SHP77 (cell line): ENCODE data around the gene TRIM7.
"Not testable (repeated sequence)": the region's sequence is repeated elsewhere in the genome, so short reads cannot be mapped to it uniquely, and the experiment has no call there.

Experiments used
- DNase-seq, 2 experiments: peaks; one replicate each; lab custom pipeline; 2025; lab: John Stamatoyannopoulos, UW

The TRIM7 gene

DNA sequence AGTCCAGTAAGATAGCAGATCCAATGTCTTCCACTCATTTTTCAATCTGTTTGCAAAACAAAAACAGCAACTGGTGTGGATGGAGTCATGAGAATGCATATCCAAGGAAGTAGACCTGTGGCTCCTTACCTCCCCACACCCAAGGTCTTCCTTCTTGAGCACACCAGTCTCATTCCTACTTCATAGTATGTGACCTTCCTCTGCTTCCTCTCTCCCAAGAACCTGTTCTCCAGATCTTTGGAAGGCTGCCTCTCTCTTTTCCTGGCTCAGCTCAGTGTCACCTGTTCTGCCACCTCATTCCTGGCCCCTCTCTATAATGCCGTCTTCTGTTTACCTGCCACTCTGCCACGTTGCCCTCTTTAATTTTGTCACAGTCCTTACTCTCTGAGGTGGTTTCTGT lies 7.9 kb upstream of the TRIM7 start:
- no peak for DNase-seq

DNA sequence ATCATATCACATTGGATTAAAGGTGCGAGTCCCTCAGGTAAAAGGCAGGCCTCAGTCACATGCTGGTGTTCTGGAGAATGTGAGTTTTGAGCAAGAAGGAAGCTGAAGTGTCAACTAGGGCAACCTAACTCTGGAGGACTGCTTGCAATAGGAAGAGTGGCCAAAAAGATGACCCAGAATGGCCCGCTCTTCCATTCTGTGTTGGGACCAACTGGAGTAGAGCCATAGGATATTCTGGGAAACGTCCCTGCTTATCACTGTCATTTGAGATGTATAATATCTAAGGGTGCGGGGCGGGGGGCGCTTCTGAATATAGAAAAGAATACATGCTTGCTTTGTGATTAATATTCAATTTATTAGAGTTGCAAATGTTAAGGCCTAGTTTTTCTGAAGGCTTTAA lies 7.1 kb upstream of the TRIM7 start:
- no peak for DNase-seq

- DNase-seq = no peak
These were observed 6.2 kb upstream of the TRIM7 start for GRCh38 chr5:181211208-181211607.

DNA sequence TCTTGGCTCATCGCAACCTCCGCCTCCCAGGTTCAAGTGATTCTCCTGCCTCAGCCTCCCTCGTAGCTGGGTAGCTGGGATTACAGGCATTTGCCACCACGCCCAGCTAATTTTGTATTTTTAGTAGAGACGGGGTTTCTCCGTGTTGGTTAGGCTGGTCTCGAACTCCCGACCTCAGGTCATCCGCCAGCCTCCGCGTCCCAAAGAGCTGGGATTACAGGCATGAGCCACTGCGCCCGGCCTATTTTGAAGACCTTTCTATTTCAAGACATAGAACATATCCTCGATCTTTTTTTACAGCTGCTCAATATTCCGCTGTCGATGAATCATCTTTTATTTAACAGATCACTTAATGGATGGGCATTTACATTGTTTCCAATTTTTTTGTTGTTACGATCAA lies 5.7 kb upstream of the TRIM7 start:
- not testable (repeated sequence) for DNase-seq

DNA sequence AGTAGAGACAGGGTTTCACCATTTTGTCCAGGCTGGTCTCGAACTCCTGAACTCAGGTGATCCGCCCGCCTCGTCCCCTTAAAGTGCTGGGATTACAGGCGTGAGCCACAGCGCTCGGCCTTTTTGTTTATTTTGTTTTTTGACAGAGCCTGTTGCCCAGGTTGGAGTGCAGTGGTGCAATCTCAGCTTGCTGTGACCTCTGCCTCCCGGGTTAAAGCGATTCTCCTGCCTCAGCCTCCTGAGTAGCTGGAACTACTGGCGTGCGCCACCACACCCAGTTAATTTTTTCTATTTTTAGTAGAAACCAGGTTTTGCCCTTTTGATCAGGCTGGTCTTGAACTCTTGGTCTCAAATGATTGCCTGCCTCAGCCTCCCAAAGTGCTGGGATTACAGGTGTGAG lies 5.2 kb upstream of the TRIM7 start:
- DNase-seq = not testable (repeated sequence)

DNA sequence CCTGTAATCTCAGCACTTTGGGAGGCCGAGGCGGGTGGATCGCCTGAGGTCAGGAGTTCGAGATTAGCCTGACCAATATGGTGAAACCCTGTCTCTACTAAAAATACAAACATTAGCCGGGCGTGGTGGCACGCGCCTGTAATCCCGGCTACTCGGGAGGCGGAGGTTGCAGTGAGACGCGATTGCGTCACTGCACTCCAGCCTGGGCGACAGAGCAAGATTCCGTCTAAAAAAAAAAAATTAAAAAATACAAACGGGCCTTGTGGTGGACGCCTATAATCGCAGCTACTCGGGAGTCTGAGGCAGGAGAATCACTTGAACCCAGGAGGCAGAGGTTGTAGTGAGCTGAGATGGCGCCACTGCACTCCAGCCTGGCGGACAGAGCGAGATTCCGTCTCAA lies 4.0 kb upstream of the TRIM7 start:
- DNase-seq = not testable (repeated sequence)

GRCh38 chr5:181207960-181208253 lies 2.9 kb upstream of the TRIM7 start:
- DNase-seq = no peak

DNA sequence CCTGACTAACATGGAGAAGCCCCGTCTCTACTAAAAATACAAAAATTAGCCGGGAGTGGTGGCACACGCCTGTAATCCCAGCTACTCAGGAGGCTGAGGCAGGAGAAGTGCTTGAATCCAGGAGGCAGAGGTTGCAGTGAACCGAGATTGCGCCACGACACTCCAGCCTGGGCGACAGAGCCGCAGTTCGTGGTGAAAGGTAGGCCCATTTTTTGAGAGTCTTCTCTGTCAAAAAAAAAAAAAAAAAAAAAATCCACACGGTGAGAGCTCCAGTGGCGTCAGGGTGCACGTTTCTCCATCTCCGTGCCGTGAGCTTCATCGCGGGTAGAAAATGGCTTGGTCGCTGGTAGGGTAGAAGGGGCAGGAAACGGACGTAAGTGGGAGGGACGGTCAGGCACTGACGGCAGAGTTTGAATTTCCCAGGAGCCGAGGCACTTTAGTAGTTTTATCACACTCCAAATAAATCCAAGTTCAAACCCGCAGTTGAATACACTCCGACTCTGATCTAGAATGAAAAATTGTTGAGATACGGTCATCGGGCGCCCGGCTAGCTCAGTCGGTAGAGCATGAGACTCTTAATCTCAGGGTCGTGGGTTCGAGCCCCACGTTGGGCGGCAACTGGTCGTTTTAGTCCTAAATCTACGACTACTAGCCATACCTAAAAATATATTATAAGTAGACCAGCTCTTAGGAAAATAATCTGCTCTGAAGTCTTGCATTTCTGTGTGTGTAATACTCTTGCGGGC lies 2.4 kb upstream of the TRIM7 start:
- no peak for DNase-seq

DNA sequence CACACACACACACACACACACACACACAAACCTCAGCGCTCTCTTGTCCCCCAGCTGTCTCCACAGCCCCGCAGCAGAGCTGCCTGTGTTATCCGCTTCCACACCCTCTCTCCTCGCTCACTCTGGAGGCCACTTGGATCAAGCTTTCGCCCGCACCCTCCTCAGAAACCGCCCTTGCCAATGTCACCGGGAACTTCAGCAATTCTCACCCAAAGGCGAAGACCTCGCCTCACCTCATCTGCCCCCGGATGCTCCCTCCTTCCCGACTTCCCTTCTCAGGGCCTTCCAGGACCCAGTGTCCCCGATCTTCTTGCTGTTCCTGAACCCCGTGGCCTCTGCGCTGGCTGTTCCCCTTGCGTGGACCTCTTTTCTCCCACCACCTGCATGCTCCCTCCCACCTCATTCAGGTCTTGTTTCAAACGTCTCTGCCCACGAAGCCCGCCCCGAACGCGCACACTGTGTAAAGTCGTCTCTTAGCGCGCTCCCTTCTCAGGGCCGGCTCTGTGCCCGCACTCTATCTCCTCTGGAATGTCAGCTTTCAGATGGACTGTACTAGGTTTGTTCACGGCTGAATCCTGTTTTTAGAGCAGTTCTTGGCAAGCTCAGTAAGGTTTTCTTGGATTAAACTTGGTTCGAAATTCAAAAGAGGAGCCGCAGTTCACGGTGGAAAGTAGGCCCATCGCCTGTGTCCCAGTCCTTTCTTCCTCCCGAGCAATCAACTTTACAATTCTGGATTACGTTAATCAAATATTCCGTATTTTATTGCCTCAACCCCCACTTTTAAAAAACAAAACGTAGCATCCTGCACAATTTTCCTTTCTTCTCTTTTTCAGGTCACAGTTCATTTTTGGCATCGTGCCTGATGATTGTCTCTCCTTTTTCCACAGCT lies 1.0 kb upstream of the TRIM7 start:
- no peak for DNase-seq

GRCh38 chr5:181204113-181204825 lies 727 bp downstream of the TRIM7 start:
- no peak for DNase-seq

GRCh38 chr5:181203777-181204112 lies 1.3 kb downstream of the TRIM7 start:
- DNase-seq = no peak

DNA sequence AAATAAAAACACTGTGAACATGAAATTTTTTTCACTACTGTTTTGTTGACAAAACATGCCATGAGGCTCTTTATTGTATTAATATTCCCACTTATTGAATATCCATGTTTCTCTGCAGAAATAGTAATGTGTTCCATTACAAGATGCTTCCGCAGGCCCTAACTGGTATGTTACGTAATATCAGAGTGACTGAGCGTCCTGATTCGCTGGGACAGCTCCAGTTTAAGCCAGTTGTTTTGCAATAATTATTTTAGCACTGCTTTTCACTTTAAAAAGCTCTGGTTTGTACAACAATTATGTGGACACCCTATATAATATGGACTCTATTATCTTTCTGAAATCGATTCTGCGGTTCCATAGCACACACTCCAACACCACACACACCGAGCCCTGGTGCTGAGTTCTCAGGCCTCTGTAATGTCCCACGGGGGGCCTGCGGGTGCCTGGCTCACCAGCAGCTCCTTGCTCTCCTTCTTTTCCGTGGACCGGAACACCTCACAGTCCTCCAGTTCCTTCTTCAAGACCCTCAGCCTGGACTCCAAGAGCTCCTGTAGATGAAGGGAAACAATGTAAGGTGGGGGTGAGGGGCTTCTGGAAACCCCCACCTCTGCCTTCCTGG lies 1.8 kb downstream of the TRIM7 start:
- DNase-seq = no peak

DNA sequence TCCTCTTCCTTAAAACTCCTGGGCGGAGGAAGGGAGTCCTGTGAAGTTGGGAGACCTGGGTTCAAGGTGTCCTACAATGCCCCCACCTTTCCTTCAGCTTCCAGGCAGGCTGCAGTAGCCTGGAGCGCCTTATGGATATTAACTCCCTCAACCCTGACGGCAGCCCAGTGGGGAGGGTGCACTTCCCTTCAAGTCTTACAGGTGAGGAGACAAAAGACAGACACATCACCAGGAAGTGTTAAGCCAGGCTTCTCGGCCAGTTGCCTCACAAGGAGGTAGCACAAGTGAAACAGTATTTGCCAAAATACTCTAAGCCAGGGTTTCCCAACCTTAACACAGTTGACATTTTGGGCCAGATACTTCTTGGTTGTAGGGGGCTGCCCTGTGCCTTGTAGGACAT lies 4.2 kb downstream of the TRIM7 start:
- no peak for DNase-seq

GRCh38 chr5:181199881-181200638 lies 4.9 kb downstream of the TRIM7 start:
- no peak for DNase-seq

DNA sequence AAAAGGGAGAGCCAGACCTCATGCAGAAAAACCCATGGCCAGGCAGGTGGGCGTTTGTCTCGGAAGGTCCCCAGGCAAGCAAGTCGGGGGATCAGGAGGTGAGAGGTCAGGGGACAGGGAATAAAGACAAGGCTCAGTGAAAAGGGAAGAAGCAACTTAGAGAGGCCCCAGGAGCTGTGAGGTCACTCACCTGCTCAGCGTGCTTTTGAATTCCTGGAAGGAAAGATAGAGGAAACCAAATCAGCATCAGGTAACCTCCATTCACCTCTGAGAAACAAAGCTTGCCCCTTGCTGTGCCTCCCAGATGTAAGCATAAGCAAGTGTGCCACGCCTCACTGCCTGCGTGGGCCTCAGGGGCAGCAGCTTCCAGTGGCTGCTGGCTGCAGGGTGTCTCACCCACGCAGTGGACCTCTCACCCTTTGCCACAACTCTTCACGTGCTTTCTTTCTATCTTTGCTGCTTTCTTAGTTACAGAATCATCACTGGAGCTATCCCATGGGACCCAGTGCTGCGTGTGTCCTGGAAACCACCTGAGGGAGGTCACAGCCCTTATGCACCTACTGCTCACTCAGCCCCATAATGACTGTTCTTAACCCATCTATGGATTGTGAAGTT lies 6.0 kb downstream of the TRIM7 start:
- no peak for DNase-seq

DNA sequence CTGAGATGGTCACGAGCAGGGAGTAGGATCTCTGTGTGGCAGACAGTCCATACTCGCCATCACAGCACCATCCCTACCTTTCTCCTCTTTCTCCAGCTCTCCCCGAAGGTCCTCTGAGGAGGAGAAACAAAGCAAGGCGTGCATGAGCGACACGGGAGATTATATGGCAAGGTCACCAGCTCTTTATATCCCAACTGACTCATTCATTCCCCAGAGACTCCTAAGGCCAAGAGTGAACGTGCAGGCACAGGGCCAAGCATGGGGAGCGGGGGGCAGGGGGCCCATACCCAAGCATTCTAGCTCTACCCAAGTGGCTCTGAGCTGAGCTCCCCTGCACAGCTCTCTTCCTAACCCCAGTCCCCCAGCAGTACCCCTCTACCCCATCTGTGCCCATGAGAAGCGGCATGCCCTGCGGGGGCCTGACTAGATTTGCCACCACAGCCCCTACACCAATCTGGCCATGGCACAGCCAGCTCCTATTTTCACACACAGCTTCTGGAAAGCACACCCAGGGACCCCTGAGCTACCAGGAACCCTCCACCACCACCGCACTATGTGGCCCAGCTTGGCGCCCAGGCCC lies 6.8 kb downstream of the TRIM7 start:
- no peak for DNase-seq

DNA sequence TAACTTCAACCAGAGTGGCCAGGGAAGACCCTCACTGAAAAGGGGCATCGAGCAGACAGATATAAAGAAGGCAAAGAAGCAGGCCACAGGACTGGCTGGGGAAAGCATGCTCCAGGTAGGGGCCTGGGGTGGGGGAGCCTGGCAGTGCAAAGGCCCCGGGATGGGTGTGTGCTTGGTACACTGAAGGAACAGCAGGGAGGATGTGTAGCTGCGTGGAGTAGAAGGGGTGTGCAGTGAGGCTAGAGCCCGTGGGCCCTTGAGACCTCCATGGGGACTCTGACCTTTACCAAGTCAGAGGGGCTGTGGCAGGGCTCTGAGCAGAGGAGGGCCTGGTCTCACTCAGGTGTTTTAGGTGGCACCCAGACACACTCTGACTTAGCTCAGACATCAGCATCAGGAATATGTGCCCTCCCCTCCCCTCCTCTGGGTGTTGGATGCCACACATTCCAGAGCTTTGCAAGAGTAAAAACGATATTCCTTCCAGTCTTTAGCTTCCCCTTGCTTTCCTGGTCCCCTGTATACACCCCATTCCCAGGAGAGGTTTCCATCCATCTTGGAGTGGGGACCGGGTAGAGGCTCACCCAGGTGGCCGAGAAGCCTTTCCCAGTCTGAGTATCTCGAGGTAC lies 7.6 kb downstream of the TRIM7 start:
- no peak for DNase-seq

DNA sequence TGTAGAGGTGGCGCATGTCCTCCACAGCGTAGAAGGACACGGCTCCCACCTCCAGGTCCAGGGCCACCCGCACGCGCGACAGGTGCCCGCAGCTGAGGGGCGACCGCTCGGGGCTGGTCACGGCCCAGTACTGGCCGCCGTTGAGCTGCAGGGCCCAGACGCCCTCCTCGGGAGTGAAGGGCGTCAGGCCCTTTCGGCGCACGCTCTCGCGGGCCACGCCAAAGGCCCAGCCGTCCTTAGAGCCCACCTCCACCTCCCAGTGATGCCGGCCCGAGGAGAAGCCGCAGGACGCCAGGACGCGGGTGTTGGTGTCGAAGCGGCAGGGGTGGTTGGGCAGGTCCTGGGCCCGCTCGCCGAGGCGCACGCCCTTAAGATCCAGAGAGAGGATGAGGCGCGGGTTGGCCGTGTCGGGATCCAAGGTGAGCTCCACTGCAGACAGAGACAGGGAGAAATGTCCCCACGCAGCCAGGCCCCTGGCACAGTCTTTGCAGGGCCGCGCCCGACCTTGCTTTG lies 9.7 kb downstream of the TRIM7 start:
- no peak for DNase-seq

DNA sequence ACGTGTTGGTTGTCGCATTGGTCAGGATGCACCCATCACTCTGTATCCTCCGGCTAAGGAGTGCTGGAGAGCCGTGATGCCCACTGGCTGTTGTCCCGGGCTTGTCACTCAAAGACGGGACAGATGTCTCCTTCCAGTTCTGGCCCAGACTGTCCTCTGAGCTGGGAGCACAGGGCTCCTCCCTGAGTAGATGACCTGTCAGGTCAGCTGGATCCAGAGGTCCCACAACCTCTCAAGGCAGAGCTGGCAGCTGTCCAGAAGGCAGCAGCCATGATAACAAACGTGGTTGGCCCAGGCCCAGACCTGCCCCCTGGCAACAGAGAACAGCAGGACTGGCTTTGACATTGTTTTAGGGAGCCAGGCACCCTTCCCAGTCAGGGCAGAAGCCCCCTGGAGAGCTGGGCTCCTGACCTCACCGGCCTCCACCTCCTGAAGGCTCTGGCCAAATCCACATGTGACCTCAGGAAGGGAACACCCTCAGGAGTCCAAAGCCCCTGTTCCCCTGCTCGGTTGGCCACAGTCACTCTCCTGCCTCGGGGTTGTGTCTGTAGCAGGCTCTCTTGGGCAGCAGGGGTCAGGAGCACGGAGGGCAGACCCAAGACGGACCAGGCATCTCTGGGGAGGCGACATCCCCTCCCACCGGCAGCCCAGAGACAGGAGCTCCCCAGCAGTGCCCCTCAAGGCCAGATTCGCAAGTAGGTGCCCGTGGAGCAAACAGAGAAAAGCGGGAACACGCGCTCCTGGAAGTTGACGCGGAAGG lies 10.3 kb downstream of the TRIM7 start:
- DNase-seq = no peak

GRCh38 chr5:181193656-181194055 lies 11.3 kb downstream of the TRIM7 start:
- DNase-seq = no peak
